ENCODE results near the gene LMF1.

Gene LMF1

GRCh38 chr16:975291-975690 is 4.5 kb upstream of the LMF1 start:
- no peak overlapping the region for H3K4me3 ChIP-seq (ENCODE audit: low read length)
- TF ChIP-seq ZNF274 (IDR thresholded peaks at IDR 0.05; ENCODE audit: low read depth, low read length): no peak

- H3K4me3 ChIP-seq (ENCODE audit: low read length): no peak overlapping the region
- no peak for TF ChIP-seq ZNF274 (IDR thresholded peaks at IDR 0.05; ENCODE audit: low read depth, low read length)
Measured at GRCh38 chr16:974611-975261, 4.0 kb upstream of the LMF1 start.

GRCh38 chr16:974001-974601 is 3.3 kb upstream of the LMF1 start:
- TF ChIP-seq ZNF274 (IDR thresholded peaks at IDR 0.05; ENCODE audit: low read depth, low read length): no peak
- no peak overlapping the region for H3K4me3 ChIP-seq (ENCODE audit: low read length)

- no peak for TF ChIP-seq ZNF274 (IDR thresholded peaks at IDR 0.05; ENCODE audit: low read depth, low read length)
Measured at GRCh38 chr16:973366-973765, 2.6 kb upstream of the LMF1 start.

GRCh38 chr16:972316-973002 is 1.7 kb upstream of the LMF1 start:
- no peak for TF ChIP-seq ZNF274 (IDR thresholded peaks at IDR 0.05; ENCODE audit: low read depth, low read length)

More at GRCh38 chr16:973366-973765, 2.6 kb upstream of the LMF1 start:
- no peak overlapping the region for H3K4me3 ChIP-seq (ENCODE audit: low read length)

GRCh38 chr16:971981-972315 is 1.2 kb upstream of the LMF1 start:
- no peak for TF ChIP-seq ZNF274 (IDR thresholded peaks at IDR 0.05; ENCODE audit: low read depth, low read length)
- H3K4me3 ChIP-seq (ENCODE audit: low read length): no peak overlapping the region

More at GRCh38 chr16:972316-973002, 1.7 kb upstream of the LMF1 start:
- no peak overlapping the region for H3K4me3 ChIP-seq (ENCODE audit: low read length)

GRCh38 chr16:971582-971905 is 760 bp upstream of the LMF1 start:
- no peak overlapping the region for H3K4me3 ChIP-seq (ENCODE audit: low read length)
- no peak for TF ChIP-seq ZNF274 (IDR thresholded peaks at IDR 0.05; ENCODE audit: low read depth, low read length)

GRCh38 chr16:970386-970765 is 408 bp downstream of the LMF1 start:
- peak overlapping the region; percentile 84 for H3K4me3 ChIP-seq (ENCODE audit: low read length)
- TF ChIP-seq ZNF274 (IDR thresholded peaks at IDR 0.05; ENCODE audit: low read depth, low read length): no peak

- no peak for TF ChIP-seq ZNF274 (IDR thresholded peaks at IDR 0.05; ENCODE audit: low read depth, low read length)
- peak overlapping the region; percentile 84 for H3K4me3 ChIP-seq (ENCODE audit: low read length)
Measured at GRCh38 chr16:969508-970385, 1.0 kb downstream of the LMF1 start.

- H3K4me3 ChIP-seq (ENCODE audit: low read length): no peak overlapping the region
Measured at GRCh38 chr16:968620-969019, 2.2 kb downstream of the LMF1 start.

GRCh38 chr16:967546-968295 is 3.1 kb downstream of the LMF1 start:
- TF ChIP-seq ZNF274 (IDR thresholded peaks at IDR 0.05; ENCODE audit: low read depth, low read length): no peak
- no peak overlapping the region for H3K4me3 ChIP-seq (ENCODE audit: low read length)

More at GRCh38 chr16:968620-969019, 2.2 kb downstream of the LMF1 start:
- TF ChIP-seq ZNF274 (IDR thresholded peaks at IDR 0.05; ENCODE audit: low read depth, low read length): no peak

- TF ChIP-seq ZNF274 (IDR thresholded peaks at IDR 0.05; ENCODE audit: low read depth, low read length): no peak
- H3K4me3 ChIP-seq (ENCODE audit: low read length): no peak overlapping the region
Measured at GRCh38 chr16:967077-967541, 3.7 kb downstream of the LMF1 start.

- no peak overlapping the region for H3K4me3 ChIP-seq (ENCODE audit: low read length)
- no peak for TF ChIP-seq ZNF274 (IDR thresholded peaks at IDR 0.05; ENCODE audit: low read depth, low read length)
Measured at GRCh38 chr16:966505-966904, 4.3 kb downstream of the LMF1 start.

- no peak for TF ChIP-seq ZNF274 (IDR thresholded peaks at IDR 0.05; ENCODE audit: low read depth, low read length)
Measured at GRCh38 chr16:966035-966434, 4.7 kb downstream of the LMF1 start.

More at GRCh38 chr16:966035-966434, 4.7 kb downstream of the LMF1 start:
- no peak overlapping the region for H3K4me3 ChIP-seq (ENCODE audit: low read length)

Data from GM08714 (cell line).